Measurements from ENCODE around the gene OTX2.

Gene OTX2

DNA sequence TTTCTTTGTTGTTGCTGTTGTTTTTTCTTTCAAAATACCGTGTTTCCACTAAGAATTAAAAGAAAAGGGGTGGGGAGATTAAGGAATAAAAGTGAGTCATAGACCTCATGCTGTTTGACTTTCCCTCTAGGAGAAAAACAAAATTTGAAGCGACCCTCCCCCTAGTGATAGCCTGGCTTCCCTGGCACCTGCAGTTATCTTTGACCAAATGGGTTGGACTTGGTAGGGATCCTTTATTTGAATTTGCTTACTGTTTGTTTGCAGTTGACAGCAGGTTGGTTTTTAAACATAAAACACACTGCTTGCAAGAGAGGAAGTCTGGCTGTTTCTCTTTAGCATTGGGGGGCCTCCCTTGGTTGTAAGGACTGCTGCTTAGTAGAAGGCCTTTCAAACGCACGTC lies 14.0 kb downstream of the OTX2 start:
- no peak for DNase-seq (ENCODE audit: low spot score)

DNA sequence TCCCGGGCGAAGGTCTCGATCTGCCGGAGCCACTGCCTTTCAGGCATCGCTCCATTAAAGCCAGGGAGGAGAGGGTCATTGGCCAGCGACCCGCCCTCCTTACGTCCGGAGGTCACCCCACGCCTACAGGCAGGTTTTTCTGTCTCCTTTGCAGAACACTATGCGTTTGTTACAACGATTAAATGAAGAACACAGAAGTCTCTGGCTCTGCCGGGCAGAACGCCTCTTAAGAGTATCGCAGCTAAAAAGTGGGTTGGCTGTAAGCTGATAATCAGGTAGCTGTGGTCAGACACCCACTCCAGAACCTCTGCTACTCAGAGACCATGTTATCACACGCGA lies 15.0 kb downstream of the OTX2 start:
- no peak for DNase-seq (ENCODE audit: low spot score)

DNA sequence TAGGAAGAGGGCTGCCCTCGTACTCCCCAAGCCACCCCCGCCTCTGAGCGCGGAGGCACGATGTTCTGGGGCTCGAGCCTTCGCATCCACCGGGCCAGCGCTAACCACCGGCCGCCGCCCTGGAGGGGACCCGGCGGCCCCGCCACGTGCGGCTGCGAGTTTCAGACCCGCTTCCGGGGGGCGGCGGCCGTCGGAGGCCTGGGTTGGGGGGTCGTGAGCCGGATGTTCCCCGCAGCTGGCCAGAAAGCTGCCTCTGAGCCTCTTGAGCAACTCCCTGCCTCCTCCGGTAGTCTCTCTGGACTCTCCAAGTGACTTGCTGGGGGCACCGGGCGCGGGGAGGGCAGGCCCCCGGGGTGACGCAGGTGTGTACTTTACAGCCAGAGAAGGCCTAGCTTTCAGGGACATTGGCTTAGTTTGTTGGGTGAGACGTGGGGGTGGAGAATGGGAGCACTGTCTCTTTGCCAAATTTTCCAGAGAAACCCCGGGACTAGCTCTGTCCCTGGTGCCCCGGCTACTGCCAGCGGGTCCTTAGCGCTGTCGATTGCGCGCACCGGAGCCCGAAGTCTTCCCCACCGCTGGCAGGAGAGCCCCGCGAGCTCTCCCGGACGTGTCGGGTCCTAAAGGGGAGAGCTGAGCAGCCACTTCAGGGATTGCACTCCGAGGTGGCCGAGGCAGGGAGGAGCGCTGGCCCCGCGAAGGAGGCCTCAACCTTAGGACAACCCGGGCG lies 15.6 kb downstream of the OTX2 start:
- no peak for DNase-seq (ENCODE audit: low spot score)

DNA sequence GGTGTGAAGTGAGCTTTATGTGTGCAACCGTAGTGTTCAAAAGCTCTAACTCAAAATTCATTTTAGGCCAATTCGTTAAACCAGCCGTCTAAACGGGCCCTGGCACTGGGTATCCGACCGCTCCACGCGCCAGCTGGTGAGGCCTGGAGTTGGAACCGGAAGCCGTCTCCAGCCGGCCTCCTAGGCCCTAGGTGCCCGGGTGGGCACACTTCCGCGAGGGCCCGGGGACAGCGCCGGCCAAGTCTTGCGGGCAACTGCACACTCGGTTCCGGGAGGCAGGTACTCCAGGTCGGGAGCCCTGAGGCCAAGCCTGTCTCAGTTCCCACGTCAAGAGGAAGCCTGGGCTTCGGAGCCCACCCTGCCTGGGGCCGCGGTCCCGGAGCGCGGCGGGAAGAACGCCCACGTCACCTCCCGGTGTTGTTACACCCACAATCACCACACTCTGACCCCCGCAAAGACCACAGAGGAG lies 16.2 kb downstream of the OTX2 start:
- no peak for DNase-seq (ENCODE audit: low spot score)

DNA sequence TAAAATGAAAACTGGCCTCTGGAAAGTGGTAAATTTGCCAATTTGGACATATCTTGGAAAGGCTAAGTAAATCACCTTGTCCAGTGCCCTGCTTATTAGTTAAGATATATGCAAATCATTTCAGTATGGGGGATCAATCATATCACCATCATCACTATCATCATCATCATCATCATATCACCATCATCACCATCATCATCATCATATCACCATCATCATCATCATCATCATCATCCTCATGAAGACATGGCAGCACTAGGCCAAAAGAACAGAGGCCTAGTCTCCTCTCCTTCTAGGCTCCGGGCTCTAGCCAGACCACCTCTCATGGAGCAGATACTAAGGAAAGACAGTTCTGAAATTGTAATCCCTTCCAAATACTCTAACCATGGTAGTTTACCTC lies 20.3 kb downstream of the OTX2 start:
- no peak for DNase-seq (ENCODE audit: low spot score)

DNA sequence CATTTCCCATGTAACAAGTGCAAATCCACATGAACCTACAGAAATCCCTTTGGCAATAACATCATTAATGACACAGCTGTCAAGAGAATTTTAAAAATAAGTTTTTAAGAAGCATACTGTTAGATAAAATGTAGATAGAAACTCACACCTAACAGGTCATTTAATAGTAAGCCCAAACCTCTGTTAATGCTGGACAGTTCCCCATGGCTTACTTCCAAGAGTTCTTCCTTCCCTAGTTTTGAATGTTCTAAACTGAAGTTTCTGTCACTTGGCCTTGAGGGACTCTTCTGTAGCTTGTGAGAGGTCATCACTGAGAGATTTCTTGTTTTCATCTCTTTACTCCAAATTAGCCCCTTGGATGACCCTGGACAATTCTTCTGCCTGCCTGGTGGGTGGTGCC lies 22.7 kb downstream of the OTX2 start:
- no peak for DNase-seq (ENCODE audit: low spot score)

DNA sequence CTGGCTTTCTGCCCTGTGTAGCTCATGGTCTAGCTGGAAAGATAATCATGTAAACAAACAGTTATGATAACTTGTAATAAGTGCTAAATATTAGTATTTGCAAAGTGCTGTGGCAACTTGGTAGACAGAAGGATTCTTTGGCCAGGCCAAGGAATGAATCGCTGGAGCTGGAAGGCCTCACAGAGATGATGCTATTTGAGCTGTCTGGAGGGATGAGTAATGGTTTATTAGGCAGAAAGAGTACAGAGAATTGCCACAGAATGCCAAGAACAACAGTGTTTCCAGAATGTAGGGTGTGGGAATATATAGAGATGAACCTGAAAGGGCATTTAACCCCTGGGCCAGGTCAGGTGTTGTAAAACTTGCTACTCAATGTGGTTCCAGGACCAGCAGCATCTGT lies 27.6 kb downstream of the OTX2 start:
- DNase-seq (ENCODE audit: low spot score), result no peak

DNA sequence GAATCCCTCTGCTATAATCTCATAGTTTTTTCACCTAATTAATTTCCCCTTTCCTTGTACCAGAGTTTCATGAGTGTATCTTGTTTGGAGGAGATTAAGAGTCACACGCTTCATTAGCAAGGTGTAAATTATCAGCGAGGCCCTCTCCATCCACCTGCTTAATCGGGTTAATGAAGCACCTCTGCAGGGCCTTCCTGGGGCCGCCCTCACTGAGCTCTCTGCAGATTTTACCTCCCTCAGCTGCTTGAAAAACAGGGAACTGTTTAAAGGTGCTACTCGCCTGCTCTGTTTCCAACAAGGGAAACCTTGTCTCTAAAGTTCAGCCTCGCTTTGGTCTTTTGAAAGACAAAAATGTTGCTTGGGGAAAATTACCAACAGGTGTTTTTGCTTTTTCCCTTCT lies 35.8 kb downstream of the OTX2 start:
- DNase-seq (ENCODE audit: low spot score), result no peak

DNA sequence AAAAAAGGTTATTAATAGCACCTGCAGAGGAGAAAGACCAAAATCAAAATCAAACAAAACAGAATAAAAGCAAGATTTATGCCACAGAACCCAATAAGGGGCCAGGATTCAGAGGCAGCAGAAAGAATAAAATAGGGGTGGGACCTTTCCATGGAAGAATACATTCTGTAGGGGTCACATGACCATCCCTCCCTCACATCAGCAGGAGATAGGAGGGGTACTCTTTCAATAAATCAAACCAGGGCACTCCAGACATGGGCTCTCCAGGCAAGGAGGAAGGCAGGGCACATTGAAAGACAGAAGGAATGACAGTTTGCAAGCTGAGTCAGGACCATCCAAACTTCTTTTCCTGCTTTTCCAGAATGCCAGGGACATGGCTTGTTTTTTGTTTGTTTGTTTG lies 39.8 kb downstream of the OTX2 start:
- no peak for DNase-seq (ENCODE audit: low spot score)

DNA sequence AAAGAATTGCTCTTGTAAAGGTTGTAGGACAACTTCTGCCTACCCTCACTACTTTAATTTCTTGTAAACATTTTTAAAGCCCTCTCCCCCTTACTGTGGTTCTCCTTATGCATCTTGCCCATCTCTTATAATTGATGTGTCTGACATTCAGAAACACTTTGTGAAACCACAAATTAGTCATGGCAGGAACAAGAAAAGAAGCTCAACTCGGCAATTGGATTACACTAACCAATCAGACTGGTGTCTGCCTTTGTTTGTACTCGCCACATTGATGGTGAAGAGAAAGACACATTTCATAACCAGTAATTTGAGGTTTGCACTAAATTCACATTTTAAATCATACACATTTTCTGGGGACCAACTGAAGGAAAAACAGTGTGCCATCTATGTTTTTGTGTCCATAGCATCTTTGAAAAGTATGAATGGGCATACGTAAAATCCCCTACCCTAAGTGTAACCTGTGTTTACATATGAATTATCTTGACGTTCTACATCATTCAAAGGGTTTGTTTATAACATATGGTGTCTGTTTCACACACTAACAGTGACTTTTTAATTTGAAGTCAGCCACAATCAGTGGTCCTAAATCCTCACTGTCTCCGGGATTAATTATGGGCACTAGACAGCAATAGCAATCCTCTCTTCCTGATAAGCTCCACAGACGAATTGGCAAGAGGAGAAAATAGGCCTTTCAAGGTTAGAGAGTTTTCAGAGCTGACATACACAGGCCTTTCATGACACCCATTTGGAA lies 49.9 kb downstream of the OTX2 start:
- no peak for DNase-seq (ENCODE audit: low spot score)

DNA sequence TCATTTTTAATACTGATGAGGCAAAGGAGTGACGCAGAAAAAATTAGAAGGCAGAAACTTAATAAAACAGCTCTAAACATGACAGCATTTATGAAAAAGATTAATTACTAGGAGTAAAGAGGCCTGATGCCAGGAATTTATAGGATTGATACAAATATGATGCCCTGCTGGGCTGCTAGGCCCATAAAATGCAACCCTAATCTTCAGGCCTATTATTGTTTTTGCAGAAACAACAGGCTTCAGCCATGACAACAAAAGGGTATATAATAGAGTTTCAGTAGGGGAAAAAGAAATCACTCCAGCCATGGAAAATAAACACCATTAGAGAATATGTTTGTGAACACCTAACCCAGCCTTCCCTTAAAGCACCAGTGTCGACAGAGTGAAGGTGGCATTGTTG lies 50.6 kb downstream of the OTX2 start:
- no peak for DNase-seq (ENCODE audit: low spot score)

DNA sequence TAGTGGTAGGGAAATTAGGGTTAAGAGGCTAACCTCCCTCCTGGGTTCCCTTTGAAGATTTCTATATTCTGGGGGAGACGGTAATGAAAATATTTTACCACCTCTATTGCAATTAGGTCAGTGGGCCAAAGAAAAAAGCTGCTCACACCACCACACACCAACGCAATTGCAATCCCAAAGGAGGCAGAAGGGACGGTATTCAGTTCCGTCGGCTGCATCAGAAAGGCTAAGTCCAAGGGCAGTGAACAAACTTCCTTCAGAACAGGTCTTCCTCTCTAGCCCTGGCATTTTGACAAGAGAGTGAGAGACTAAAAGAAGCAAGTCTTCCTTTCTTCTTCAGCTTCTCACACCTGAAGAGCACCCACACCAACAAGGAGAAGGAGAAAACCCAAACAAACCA lies 51.2 kb downstream of the OTX2 start:
- no peak for DNase-seq (ENCODE audit: low spot score)

DNA sequence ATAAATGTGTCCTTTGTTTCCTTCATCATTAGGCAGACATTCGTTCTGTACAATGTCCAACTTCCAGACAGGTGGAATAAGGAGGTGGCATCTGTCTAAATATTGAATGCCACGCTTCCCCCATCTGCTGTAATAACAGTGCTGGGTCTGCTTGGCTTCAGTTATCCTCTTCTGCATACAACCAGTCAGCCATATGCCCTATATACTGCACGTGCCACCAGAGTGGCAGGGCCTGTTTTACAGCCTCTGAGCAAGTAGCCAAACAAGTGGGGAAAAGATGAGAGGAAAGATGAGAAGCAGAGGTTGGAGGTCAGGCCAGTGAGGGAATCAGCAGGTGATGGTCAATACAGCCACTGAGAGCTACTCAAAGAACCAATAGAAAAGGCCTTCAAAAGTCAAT lies 55.4 kb downstream of the OTX2 start:
- DNase-seq (ENCODE audit: low spot score), result no peak

DNA sequence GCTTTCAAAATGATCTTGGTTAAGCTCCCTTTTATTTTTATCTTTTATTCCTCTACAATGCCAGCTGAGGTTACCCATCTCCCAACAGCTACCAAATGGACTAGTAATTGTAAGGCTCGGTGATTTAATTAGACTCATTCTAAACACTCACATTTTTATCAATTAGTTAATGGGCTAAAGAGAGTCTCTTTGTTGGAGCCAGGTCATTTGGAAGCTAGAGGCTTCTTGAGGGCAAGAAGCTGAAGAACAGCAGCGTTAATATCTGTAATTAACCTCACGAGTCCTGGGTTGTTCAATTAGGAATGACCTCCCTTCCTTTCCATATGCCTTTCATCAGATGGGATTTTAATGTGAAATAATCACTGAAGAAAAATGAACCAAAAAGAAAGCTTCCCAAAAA lies 56.9 kb downstream of the OTX2 start:
- no peak for DNase-seq (ENCODE audit: low spot score)

DNA sequence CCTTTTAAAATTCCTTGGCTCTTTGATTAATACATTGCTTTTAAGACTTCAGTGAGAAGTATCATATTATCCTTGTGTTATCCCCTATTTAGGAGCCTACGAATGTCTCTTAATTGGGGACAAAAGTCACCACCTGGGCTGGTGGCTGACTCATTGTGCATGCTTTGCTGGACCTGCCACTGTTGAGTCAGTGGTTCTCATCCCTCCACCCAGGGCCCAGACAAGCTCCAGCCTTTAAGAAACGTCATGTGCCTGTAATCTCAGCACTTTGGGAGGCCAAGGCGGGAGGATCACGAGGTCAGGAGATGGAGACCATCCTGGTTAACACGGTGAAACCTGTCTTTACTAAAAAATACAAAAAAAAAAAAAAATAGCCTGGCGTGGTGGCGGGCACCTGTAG lies 57.9 kb downstream of the OTX2 start:
- no peak for DNase-seq (ENCODE audit: low spot score)

DNA sequence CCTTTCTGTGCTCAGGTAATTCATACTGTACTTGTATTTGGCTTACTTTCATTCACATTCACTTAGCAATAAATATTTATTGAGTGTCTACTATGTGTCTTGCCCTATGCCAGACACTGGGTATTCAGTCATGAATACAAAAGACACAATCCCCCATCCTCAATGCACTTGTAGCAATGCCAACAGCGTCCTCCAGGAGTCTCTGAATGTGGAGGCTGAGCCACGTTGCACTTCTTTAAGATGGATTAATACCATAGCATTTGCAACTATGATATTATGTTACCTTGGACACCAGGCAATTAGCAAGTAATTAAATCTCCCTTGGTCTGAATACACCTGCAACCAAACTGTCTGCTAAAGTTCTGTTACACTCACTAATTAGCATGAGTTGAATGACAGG lies 58.8 kb downstream of the OTX2 start:
- DNase-seq (ENCODE audit: low spot score), result no peak
